Measurements from ENCODE around the gene RPL12. TPM values are rescaled to one million over a fixed set of nuclear protein-coding genes. Genes with fewer than 3 reads are reported as not detected.

RPL12 gene
- total and polyA plus RNA-seq, 4 donors: 442 to 1,810 (median 1,013) TPM

- Histone ChIP-seq H3K4me1 (ENCODE audit: control insufficient read depth, insufficient read depth, low read length) (peaks cover 14% of the 10 kb centered on the region), H3K27ac (ENCODE audit: low read depth, low read length) (no peak overlapping the region), H3K9me3 (ENCODE audit: control insufficient read depth, insufficient read depth, low read length) (no peaks in the 10 kb centered on the region), H3K4me3 (ENCODE audit: low read depth, low read length) (no peak overlapping the region), H3K27me3 (ENCODE audit: control insufficient read depth, insufficient read depth, low read length) (no peaks in the 10 kb centered on the region), H3K36me3 (ENCODE audit: control insufficient read depth, insufficient read depth, low read length) (peaks cover 8% of the 10 kb centered on the region)
- WGBS (ENCODE audit: insufficient coverage): 64% methylated on average over 12 of the region's 15 CpGs
- no peak for DNase-seq (ENCODE audit: low read depth in 4 of 6, low spot score in 6 of 6)
These were observed 33.8 kb downstream of the RPL12 start for GRCh38 chr9:127417131-127418036.

GRCh38 chr9:127415657-127416056, 35.5 kb downstream of the RPL12 start:
- no peak overlapping the region for H3K27ac ChIP-seq (ENCODE audit: low read depth, low read length)
- WGBS (ENCODE audit: insufficient coverage): 80% methylated on average over 1 of the region's 1 CpG
- no peaks in the 10 kb centered on the region for H3K27me3 ChIP-seq (ENCODE audit: control insufficient read depth, insufficient read depth, low read length)
- DNase-seq (ENCODE audit: low read depth in 4 of 6, low spot score in 6 of 6): no peak
- H3K36me3 ChIP-seq (ENCODE audit: control insufficient read depth, insufficient read depth, low read length): peaks cover 8% of the 10 kb centered on the region
- H3K9me3 ChIP-seq (ENCODE audit: control insufficient read depth, insufficient read depth, low read length): no peaks in the 10 kb centered on the region
- H3K4me3 ChIP-seq (ENCODE audit: low read depth, low read length): no peak overlapping the region
- H3K4me1 ChIP-seq (ENCODE audit: control insufficient read depth, insufficient read depth, low read length): peaks cover 8% of the 10 kb centered on the region

- Histone ChIP-seq H3K27ac (ENCODE audit: low read depth, low read length) (no peak overlapping the region), H3K4me3 (ENCODE audit: low read depth, low read length) (no peak overlapping the region), H3K4me1 (ENCODE audit: control insufficient read depth, insufficient read depth, low read length) (peaks cover 8% of the 10 kb centered on the region), H3K9me3 (ENCODE audit: control insufficient read depth, insufficient read depth, low read length) (no peaks in the 10 kb centered on the region), H3K27me3 (ENCODE audit: control insufficient read depth, insufficient read depth, low read length) (no peaks in the 10 kb centered on the region), H3K36me3 (ENCODE audit: control insufficient read depth, insufficient read depth, low read length) (peaks cover 8% of the 10 kb centered on the region)
- 68% methylated on average over 3 of the region's 4 CpGs for WGBS (ENCODE audit: insufficient coverage)
- peak in 1 of 6 donors; percentile 57 for DNase-seq (ENCODE audit: low read depth in 4 of 6, low spot score in 6 of 6)
These were observed 36.1 kb downstream of the RPL12 start for GRCh38 chr9:127415141-127415540.

- Histone ChIP-seq H3K36me3 (ENCODE audit: control insufficient read depth, insufficient read depth, low read length) (peaks cover 20% of the 10 kb centered on the region), H3K27me3 (ENCODE audit: control insufficient read depth, insufficient read depth, low read length) (no peaks in the 10 kb centered on the region), H3K27ac (ENCODE audit: low read depth, low read length) (no peak overlapping the region), H3K4me3 (ENCODE audit: low read depth, low read length) (no peak overlapping the region), H3K4me1 (ENCODE audit: control insufficient read depth, insufficient read depth, low read length) (peaks cover 8% of the 10 kb centered on the region), H3K9me3 (ENCODE audit: control insufficient read depth, insufficient read depth, low read length) (no peaks in the 10 kb centered on the region)
- DNase-seq (ENCODE audit: low read depth in 4 of 6, low spot score in 6 of 6): no peak
- WGBS (ENCODE audit: insufficient coverage): 90% methylated on average over 3 of the region's 4 CpGs
These were observed 40.1 kb downstream of the RPL12 start for GRCh38 chr9:127411122-127411521.

- Histone ChIP-seq H3K4me3 (ENCODE audit: low read depth, low read length) (no peak overlapping the region), H3K27ac (ENCODE audit: low read depth, low read length) (no peak overlapping the region), H3K36me3 (ENCODE audit: control insufficient read depth, insufficient read depth, low read length) (peaks cover 54% of the 10 kb centered on the region), H3K9me3 (ENCODE audit: control insufficient read depth, insufficient read depth, low read length) (no peaks in the 10 kb centered on the region), H3K27me3 (ENCODE audit: control insufficient read depth, insufficient read depth, low read length) (no peaks in the 10 kb centered on the region), H3K4me1 (ENCODE audit: control insufficient read depth, insufficient read depth, low read length) (peaks cover 8% of the 10 kb centered on the region)
- WGBS (ENCODE audit: insufficient coverage): 72% methylated on average over 6 of the region's 6 CpGs
- DNase-seq (ENCODE audit: low read depth in 4 of 6, low spot score in 6 of 6): peak in 1 of 6 donors; percentile 12
These were observed 43.7 kb downstream of the RPL12 start for GRCh38 chr9:127407492-127407843.

- H3K4me3 ChIP-seq (ENCODE audit: low read depth, low read length): no peak overlapping the region
- 82% methylated on average over 13 of the region's 13 CpGs for WGBS (ENCODE audit: insufficient coverage)
- H3K27me3 ChIP-seq (ENCODE audit: control insufficient read depth, insufficient read depth, low read length): no peaks in the 10 kb centered on the region
- H3K27ac ChIP-seq (ENCODE audit: low read depth, low read length): no peak overlapping the region
- H3K9me3 ChIP-seq (ENCODE audit: control insufficient read depth, insufficient read depth, low read length): no peaks in the 10 kb centered on the region
- peaks cover 8% of the 10 kb centered on the region for H3K4me1 ChIP-seq (ENCODE audit: control insufficient read depth, insufficient read depth, low read length)
- peaks cover 58% of the 10 kb centered on the region for H3K36me3 ChIP-seq (ENCODE audit: control insufficient read depth, insufficient read depth, low read length)
- DNase-seq (ENCODE audit: low read depth in 4 of 6, low spot score in 6 of 6): no peak
These were observed 44.3 kb downstream of the RPL12 start for GRCh38 chr9:127406799-127407491.

- WGBS (ENCODE audit: insufficient coverage): 93% methylated on average over 19 of the region's 20 CpGs
- DNase-seq (ENCODE audit: low read depth in 4 of 6, low spot score in 6 of 6): no peak
- H3K27ac ChIP-seq (ENCODE audit: low read depth, low read length): no peak overlapping the region
- H3K9me3 ChIP-seq (ENCODE audit: control insufficient read depth, insufficient read depth, low read length): no peaks in the 10 kb centered on the region
- H3K4me1 ChIP-seq (ENCODE audit: control insufficient read depth, insufficient read depth, low read length): peaks cover 8% of the 10 kb centered on the region
- no peaks in the 10 kb centered on the region for H3K27me3 ChIP-seq (ENCODE audit: control insufficient read depth, insufficient read depth, low read length)
- peaks cover 63% of the 10 kb centered on the region for H3K36me3 ChIP-seq (ENCODE audit: control insufficient read depth, insufficient read depth, low read length)
- H3K4me3 ChIP-seq (ENCODE audit: low read depth, low read length): no peak overlapping the region
These were observed 45.7 kb downstream of the RPL12 start for GRCh38 chr9:127405344-127406125.

- no peak for DNase-seq (ENCODE audit: low read depth in 4 of 6, low spot score in 6 of 6)
- H3K36me3 ChIP-seq (ENCODE audit: control insufficient read depth, insufficient read depth, low read length): peaks cover 72% of the 10 kb centered on the region
- WGBS (ENCODE audit: insufficient coverage): 95% methylated on average over 23 of the region's 23 CpGs
These were observed 46.6 kb downstream of the RPL12 start for GRCh38 chr9:127404631-127405030.

GRCh38 chr9:127403507-127404192, 47.6 kb downstream of the RPL12 start:
- peaks cover 77% of the 10 kb centered on the region for H3K36me3 ChIP-seq (ENCODE audit: control insufficient read depth, insufficient read depth, low read length)
- H3K27ac ChIP-seq (ENCODE audit: low read depth, low read length): no peak overlapping the region
- peaks cover 19% of the 10 kb centered on the region for H3K4me1 ChIP-seq (ENCODE audit: control insufficient read depth, insufficient read depth, low read length)
- WGBS (ENCODE audit: insufficient coverage): 93% methylated on average over 22 of the region's 22 CpGs
- H3K4me3 ChIP-seq (ENCODE audit: low read depth, low read length): no peak overlapping the region
- H3K27me3 ChIP-seq (ENCODE audit: control insufficient read depth, insufficient read depth, low read length): no peaks in the 10 kb centered on the region
- H3K9me3 ChIP-seq (ENCODE audit: control insufficient read depth, insufficient read depth, low read length): no peaks in the 10 kb centered on the region
- no peak for DNase-seq (ENCODE audit: low read depth in 4 of 6, low spot score in 6 of 6)

More at GRCh38 chr9:127404631-127405030, 46.6 kb downstream of the RPL12 start:
- no peaks in the 10 kb centered on the region for H3K9me3 ChIP-seq (ENCODE audit: control insufficient read depth, insufficient read depth, low read length)
- no peak overlapping the region for H3K4me3 ChIP-seq (ENCODE audit: low read depth, low read length)
- H3K27ac ChIP-seq (ENCODE audit: low read depth, low read length): no peak overlapping the region
- H3K4me1 ChIP-seq (ENCODE audit: control insufficient read depth, insufficient read depth, low read length): peaks cover 10% of the 10 kb centered on the region
- H3K27me3 ChIP-seq (ENCODE audit: control insufficient read depth, insufficient read depth, low read length): no peaks in the 10 kb centered on the region
